ENCODE results near the gene MT1G. TPM values are rescaled to one million over a fixed set of nuclear protein-coding genes. Genes with fewer than 3 reads are reported as not detected.

The MT1G gene
- 8.2 and 9.3 TPM in 2 replicates for polyA plus RNA-seq

DNA sequence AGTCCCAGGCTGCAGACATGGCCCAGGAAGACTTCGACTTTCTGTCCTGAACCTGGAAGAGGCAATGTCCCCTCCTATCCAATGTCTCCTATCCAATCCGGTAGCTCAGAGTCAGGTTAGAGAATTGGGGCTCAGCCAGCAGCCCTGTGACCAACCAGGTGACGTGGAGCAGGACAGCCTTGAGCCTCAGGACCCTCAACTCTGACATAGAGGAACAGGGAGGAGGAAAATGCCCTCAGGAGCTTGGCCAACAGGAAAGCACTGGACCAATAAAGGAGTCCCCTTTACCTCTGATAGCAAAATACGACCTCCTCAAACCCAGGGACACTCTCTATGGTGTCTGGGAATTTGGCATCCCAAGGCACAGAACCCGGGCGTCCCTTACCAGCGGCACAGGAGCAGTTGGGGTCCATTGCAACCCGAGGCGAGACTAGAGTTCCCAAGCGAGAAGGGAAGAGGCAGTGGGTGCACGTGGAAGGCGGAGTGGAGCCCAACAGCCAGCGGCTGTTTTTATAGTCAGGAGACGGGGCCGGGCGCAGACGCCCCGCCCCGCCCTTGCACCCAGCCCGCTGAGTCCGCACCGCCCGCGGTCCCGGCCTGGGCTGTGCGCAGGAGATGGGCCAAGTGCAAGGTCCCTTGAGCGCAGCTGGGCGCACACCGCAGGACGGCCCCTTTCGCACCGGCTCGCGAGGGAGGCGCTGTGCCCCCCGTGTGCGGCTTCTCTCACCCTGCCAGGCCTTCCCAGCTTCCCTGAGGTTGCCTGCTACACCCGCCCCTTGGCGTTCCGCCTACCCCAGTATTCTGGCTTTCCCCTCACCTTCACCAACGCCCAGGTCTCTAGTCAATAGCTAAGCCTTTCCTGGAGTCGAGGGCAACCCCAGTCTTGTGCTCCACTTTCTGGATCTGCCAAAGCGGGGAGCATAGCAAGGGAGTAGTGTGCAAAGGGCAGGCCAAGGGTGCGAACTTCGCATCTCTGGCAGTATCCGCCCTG, at the start of gene MT1G:
TSS of gene MT1G (minus strand) at position 485 of the 991 bp plus-strand sequence. CDS start at position 413, 72 bp downstream.

DNA sequence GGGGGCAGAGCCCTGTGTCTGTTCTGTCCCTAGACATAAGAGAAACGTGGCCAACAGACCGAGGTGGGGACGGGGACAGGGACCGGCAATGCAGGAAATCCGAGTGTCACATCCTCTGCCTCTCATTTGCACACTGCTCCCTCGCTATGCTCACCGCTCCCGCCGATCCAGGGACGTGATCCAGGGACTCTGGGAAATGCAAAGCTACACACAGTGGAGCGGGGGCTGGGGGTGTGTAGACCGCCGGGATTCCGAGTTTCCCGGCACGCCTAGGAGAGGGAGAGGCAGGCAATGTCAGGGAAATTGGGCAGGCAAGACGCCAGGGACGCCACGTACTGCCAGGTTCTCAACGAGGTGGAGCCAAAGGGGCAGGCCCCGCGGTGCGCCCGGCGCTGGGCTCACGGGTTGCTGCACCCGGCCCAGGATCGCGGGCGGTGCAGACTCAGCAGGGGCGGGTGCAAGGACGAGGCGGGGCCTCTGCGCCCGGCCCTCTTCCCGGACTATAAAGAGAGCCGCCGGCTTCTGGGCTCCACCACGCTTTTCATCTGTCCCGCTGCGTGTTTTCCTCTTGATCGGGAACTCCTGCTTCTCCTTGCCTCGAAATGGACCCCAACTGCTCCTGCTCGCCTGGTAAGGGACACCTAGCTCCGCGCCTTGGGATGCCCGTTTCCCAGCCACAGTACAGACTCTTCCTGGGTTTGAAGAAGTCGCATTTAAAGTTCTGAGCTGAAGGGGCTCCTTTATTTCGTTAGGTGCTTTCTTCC, 14.3 kb upstream of the MT1G start, which contains the start of gene MT1X:
TSS of gene MT1X (plus strand) at position 532 of the 764 bp plus-strand sequence. CDS start at position 603, 71 bp downstream.

DNA sequence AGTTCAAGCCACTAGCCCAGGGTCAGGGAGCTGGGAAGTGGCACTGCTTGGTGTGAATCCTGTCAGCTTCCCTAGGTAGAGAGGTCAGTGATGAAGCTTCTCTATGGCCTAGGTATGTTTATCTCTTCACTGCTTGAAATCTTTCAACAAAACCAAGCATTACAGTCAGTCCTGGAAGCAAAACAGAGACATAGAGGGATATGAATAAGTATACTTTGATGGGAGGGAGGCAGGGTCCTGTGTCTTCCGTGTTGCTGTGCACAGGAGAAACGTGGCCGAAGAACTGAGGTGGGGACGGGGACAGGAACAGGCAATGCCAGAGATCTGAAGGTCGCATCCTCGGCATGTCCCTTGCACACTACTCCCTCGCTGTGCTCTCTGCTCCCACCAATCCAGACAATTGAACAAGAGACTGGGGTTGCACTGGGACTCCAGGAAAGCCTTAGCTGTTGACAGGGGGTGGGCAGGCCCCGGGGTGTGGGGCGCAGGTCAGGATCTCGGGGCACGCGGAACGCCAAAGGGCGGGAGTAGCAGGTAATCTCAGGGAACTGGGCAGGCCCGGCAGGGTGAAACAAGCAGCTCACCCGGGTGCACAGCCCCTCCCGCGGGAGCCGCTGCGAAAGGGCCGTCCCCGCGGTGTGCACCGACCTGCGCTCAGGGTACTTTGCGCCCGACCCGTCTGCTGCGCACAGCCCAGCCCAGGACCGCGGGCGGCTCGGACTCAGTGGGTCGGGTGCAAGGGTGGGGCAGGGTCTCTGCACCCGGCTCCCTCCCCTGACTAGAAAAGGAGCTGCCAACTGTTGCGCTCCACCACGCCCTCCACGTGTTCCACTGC, 1.4 kb upstream of the MT1G start, which contains the start of gene MT1H:
TSS of gene MT1H (plus strand) at position 810 of the 835 bp plus-strand sequence. CDS start 71 bp downstream, outside the sequence.

GRCh38 chr16:56657555-56658326, 10.1 kb downstream of the MT1G start, which contains the start of gene MT1F:
MT1F (plus strand) TSS chr16:56657959; CDS start chr16:56658059, 100 bp downstream.

DNA sequence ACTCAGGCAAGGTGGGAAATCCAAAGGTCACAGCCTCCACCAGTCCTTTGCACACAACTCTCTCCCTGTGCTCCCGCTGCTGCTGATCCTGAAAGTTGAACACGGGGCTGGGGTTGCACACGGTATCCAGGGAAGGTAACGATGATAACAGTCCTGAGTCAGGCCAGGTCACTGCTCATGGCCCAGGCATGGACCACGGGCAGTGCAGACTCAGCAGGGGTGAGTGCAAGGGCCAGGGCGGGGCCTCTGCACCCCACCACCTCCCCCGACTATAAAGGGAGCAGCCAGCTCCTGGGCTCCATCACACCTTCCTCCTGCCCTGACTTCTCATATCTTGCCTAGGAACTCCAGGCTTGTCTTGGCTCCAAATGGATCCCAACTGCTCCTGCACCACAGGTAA, 16.3 kb downstream of the MT1G start, which contains the start of gene MT1B:
TSS of gene MT1B (plus strand) at position 301 of the 400 bp plus-strand sequence. CDS start at position 369, 68 bp downstream.

GRCh38 chr16:56637814-56638750, 29.8 kb downstream of the MT1G start, which contains the start of gene MT1A:
MT1A (plus strand) TSS chr16:56638666; CDS start chr16:56638739, 73 bp downstream.

DNA sequence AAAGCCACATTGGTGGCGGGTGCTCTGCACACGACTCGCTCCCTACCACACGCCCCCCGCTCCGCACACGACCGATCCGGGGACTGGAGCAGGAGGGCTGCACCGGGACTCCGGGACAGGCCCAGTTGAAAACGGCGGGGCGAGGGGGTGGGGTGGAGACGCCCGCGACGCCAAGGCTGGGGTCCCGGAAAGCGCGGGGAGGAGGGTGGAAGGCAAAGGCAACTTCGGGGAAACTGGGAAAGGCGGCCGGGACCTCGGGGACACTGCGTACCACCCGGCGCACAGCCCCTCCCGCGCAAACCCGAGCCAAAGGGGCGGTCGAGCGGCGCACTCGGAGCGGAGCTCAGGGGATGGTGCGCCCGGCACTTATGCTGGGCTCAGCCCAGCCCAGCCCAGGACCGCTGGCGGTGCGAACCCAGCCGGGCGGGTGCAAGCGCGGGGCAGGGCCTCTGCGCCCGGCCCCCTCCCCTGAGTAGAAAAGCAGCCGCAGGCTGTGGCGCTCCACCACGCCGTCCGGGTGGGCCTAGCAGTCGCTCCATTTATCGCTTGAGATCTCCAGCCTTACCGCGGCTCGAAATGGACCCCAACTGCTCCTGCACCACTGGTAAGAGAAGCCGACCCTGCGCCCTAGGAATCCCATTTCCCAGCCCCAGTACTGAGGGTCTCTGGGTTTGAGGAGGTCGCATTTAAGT, 35.6 kb downstream of the MT1G start, which contains the start of gene MT1M:
TSS of gene MT1M (plus strand) at position 504 of the 692 bp plus-strand sequence. CDS start at position 577, 73 bp downstream.

DNA sequence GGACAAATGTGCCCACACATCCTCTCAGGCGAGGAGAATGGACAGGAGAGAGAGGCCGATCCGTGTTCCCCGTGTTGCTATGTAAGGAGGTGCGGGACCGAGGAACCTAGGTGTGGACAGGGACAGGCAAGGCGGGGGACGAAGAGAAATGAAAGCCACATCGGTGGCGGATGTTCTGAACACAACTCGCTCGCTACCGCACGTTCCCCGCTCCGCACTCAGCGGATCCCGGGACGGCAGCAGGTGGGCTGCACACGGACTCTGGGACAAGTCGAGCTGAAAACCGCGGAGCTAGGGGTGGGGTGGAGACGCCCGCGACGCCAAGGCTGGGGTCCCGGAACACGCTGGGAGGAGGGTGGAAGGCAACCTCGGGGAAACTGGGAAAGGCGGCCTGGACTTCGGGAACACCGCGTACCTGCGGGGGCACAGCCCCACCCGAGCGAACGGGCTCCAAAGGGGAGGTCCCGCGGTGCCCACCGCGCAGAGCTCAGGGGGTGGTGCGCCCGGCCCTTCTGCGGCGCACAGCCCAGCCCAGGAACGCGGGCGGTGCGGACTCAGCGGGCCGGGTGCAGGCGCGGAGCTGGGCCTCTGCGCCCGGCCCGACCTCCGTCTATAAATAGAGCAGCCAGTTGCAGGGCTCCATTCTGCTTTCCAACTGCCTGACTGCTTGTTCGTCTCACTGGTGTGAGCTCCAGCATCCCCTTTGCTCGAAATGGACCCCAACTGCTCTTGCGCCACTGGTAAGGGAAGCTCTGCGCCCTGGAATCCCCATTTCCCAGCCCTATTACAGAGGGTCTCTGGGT, 42.5 kb downstream of the MT1G start, which contains the start of gene MT1E:
TSS of gene MT1E (plus strand) at position 642 of the 803 bp plus-strand sequence. CDS start at position 713, 71 bp downstream.

Other genes starting within 250 kb of the MT1G start
- 42.6 and 42.7 TPM in 2 replicates for gene AMFR, start 242.5 kb downstream of the MT1G start, polyA plus RNA-seq
- gene NUDT21, start 216.7 kb downstream of the MT1G start, polyA plus RNA-seq, result 37.6 and 46.9 TPM in 2 replicates
- gene OGFOD1, start 216.5 kb downstream of the MT1G start, polyA plus RNA-seq, result 12.3 and 25.2 TPM in 2 replicates
- gene BBS2, start 148.0 kb downstream of the MT1G start, polyA plus RNA-seq, result 36.6 and 49.7 TPM in 2 replicates
- gene MT4, start 103.0 kb downstream of the MT1G start, polyA plus RNA-seq, result not detected in 2 replicates
- 349 and 352 TPM in 2 replicates for gene MT3, start 78.5 kb downstream of the MT1G start, polyA plus RNA-seq
- 58.8 and 63.5 TPM in 2 replicates for gene MT2A, start 59.5 kb downstream of the MT1G start, polyA plus RNA-seq
- gene MT1E, start 42.3 kb downstream of the MT1G start, polyA plus RNA-seq, result 34.2 and 49.3 TPM in 2 replicates
- gene MT1M, start 35.4 kb downstream of the MT1G start, polyA plus RNA-seq, result 3.7 and 6.7 TPM in 2 replicates
- 3.5 TPM in 1 of 2 replicates, not detected in the other for gene MT1A, start 29.4 kb downstream of the MT1G start, polyA plus RNA-seq
- not detected in 2 replicates for gene MT1B, start 16.2 kb downstream of the MT1G start, polyA plus RNA-seq
- 3.5 and 4.8 TPM in 2 replicates for gene MT1F, start 10.1 kb downstream of the MT1G start, polyA plus RNA-seq
- gene MT1H, start 1.7 kb upstream of the MT1G start, polyA plus RNA-seq, result not detected in 2 replicates
- gene MT1X, start 14.4 kb upstream of the MT1G start, polyA plus RNA-seq, result 397 and 562 TPM in 2 replicates
- 395 and 529 TPM in 2 replicates for gene NUP93, start 62.1 kb upstream of the MT1G start, polyA plus RNA-seq
- gene SLC12A3, start 197.1 kb upstream of the MT1G start, polyA plus RNA-seq, result 0.09 and 0.20 TPM in 2 replicates